ENCODE data around the gene TMEM178A. TPM values are rescaled to one million over a fixed set of nuclear protein-coding genes. Genes with fewer than 3 reads are reported as not detected.
A peak's percentile ranks its signal among the peaks of the same experiment; 100 is the strongest.

The TMEM178A gene
- total RNA-seq, 1 donor from 2014 or later: 6.6 TPM

DNA sequence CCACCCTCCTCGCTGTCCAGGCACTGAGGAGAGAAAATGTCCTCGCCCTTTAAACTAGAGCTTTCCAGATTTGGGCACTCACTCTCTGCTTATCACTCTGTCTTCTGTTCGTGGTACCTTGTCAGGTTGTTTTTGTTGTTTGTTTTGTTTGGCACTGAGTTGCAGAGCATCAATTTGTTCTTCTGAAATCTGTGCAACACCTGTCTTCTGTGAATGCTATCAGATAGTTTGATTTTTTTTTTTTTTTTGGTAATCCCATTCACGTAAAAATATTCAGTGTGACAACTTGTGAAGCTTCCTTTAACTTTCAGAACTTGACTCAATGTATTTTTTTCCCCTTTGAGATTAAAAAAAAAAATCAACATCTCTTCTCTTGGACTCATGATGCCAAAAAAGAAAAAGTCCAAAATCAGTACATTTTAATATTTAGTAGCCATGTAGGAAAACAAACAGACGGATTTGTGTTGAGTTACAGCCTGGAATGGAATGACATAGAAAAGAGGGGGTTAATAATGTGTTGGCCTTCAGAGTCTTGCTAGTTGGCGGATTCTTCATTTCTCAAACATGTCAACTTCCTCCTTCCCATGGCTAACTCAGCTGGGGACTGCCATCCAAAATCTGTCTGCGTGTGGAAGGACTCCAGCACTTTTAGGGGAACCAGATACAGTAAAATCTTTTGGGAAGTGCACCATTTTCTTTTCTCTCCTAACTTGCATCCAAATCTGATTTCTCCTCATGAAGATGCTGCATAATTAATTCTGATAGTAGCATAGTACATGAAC, 1.6 kb downstream of the TMEM178A start:
- DNase-seq (ENCODE audit: low spot score): no peak
- no peak for ATAC-seq
- intact Hi-C loops (cut with DNase I): no loop called here

DNA sequence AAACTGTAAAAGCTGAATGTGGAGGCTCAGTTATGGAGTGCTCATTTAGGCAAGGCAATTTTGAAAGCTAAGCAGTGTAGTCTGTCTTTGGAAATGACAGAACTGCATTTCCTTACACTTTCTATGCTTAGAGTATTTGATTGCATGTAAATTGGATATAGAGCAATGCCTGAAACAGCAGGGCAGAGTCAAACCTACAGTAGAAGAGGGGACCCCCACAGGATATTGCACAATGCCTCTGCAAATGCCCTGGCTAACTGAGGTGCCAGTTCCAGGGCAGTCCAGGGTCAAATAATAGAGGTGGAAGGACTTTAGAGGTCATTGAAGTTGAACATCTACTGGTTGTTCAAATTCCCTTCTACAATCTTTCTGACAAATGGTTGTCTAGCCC, 2.2 kb downstream of the TMEM178A start:
- DNase-seq (ENCODE audit: low spot score) (no peak), ATAC-seq (no peak)
- intact Hi-C loops (cut with DNase I): no loop called here

DNA sequence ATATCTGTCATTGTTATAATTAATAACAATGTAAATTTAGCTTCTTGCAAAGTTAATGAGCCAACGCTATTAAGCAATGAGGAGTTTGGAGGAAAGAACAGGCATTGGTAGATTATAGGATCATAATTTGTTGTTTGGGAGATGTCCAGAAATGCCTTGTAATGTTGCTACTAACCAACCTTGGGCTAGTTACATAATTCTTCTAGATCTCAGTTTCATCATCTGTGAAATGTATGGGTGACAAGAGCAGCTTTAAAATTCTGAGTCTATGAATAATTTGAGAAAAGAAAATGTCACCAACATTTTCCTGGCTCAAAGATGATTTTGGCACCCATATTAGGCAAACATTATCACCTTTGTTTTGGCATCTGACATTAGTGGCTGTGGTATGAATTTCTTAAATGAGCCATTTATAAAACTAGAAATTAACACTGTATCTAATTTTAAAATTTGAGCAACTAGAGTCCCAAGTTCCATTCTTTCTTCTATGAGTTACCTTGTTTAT, 2.9 kb downstream of the TMEM178A start:
- ATAC-seq (no peak), DNase-seq (ENCODE audit: low spot score) (no peak)
- intact Hi-C loops (cut with DNase I): no loop called here

DNA sequence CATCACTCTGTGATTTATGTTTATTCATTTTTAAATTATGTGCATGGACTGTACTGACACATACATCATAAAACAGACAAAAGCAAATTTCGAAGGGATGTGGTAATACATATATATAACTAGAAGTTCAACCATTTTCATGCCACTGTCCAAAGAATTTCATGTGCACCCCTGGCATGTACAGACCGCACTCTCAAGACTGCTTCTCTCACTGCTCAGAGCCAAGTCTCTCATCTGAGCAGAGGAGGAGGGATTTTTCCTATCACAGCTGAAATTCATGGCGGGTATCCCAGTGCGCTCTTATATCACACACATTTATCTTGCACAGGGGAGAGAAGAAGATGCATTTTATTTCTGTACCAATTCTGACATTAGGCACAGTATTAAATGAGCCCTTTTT, 5.9 kb downstream of the TMEM178A start:
- ATAC-seq (no peak), DNase-seq (ENCODE audit: low spot score) (no peak)
- intact Hi-C loops (cut with DNase I): no loop called here

DNA sequence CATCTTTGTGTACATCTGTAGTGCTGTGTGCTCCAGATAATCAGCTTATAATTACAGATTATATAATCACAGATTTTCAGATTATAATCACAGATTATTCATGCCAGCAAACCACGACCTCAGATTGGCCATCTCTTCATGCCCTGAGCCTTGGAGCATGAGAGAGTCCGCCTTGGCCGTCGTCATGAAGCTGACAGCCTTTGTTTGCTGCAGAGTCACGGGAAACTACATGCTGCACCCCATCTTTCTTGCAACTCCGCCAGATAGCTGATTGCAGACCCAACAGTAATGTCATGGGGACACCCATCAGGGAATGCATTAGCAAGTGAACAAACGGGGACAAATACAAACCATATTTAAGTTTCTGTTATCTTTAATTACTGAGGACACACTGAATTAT, 7.3 kb downstream of the TMEM178A start:
- DNase-seq (ENCODE audit: low spot score) (no peak), ATAC-seq (no peak)
- intact Hi-C loops (cut with DNase I): no loop called here

DNA sequence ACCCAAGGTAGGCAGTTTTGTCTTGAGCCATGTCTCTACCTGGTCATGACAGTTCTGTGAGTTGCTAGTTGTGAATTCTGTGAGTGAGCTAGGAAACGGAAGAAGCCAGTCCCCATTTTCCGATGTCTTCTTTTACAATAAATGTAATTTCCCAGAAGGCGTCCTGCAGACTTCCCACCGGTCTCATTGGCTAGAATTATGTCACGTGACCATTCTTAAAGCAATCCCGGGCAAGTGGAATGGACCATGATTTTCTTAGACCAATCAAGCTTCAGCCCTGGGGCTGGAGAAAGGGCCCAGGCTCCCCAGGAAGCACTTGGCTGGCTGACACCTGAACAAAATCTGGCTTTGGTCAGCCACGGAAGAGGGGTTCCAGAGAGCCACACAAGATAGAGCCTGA, 10.6 kb downstream of the TMEM178A start:
- intact Hi-C loops (cut with DNase I): no loop called here
- DNase-seq (ENCODE audit: low spot score): no peak
- no peak for ATAC-seq

DNA sequence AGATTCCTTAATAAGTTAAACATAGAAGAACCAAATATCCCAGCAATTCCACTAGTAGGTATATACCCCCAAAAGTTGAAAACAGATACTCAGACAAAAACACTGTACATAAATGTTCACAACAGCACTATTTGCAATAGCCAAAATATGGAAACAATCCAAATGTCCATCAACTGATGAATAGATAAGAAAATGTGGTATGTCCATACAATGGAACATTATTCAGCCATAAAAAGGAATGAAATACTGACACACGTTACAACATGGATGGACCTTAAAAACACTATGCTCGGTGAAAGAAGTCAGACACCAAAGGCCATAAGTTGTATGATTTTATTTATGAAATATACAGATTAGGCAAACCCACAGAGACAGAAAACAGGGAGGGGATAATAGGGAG, 12.5 kb downstream of the TMEM178A start:
- DNase-seq (ENCODE audit: low spot score) (no peak), ATAC-seq (no peak)
- intact Hi-C loops (cut with DNase I): no loop called here

DNA sequence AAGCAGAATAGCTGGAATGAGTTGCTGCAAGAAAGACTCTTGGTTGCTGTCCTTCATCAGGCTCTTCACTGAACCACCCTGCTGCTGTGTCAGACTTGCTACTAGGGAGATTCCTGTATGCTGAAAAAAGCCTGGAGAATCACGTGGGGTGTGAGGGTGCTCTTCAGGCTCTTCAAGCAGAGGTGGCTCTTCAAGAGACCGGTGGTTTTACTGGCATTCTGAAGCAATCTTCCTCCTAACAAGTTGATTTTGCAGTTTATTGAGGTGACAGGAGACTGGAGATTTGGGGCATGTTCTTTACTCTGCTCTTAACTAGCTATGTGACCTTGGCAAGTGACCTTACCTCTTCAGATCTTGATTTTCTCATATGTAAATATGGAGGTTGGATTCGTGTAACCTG, 14.1 kb downstream of the TMEM178A start:
- no peak for DNase-seq (ENCODE audit: low spot score)
- intact Hi-C loops (cut with DNase I): no loop called here
- ATAC-seq: no peak

DNA sequence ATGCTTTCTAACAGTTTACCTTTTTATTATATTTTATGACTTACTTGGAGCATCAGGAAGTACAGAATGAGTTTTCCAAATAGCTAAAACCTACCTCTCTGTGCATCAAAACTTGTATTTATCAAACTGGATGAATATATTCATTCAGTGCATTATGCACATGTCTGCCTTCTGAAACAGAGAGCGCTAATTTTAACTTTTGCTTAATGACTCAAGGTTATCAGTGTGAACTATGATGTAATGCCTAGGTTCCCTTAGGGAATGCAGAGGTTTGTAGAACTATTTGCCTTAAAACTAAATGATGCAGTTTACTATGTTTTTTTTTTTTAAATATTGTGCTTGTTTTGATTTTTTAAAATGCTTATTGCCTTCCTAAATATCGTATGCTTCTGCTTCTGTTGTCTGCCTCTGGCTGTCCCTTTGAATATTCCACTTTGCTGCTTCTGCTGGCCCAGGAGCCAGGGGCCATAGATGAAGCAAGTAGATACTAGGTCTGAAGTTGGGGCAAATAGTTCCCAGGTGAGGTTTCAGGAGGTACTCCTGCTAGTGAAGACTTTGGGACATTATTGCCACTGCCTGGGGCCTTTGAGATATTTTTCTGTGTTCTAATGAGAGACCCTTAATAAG, 16.5 kb downstream of the TMEM178A start:
- intact Hi-C loops (cut with DNase I): no loop called here
- no peak for DNase-seq (ENCODE audit: low spot score)
- ATAC-seq: no peak

DNA sequence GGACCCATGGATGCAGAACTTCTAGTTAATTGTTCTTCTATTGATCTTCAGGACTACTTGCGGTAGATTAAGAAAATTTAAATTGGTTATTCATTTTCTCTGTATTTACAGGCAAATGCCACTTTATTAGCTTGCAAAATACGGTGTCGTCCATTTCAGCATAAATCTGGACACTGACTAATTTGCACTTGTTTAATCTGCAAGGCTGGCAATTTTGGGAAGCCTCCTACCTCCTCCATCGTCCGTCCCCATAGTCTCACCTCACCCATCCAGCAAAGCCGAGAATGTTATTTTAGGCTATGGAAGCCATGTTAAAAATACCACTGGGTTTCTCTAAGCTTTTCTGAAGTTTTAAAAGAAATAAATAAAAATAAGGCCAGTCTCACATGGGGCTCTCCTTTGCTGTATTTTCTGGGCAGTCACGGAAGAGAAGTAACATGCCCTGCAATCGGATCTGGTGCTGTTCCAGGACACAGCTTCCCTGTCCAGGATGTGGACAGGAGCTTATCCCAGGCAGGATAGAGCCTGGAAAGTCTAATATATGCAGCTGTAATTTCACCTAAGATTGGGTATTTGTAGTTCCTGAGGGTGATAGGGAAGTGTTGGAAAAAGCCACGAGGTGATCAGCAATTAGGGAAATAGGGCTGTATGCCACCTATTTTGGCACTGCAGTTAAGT, 17.4 kb downstream of the TMEM178A start:
- DNase-seq (ENCODE audit: low spot score): no peak
- no peak for ATAC-seq
- intact Hi-C loops (cut with DNase I): no loop called here

DNA sequence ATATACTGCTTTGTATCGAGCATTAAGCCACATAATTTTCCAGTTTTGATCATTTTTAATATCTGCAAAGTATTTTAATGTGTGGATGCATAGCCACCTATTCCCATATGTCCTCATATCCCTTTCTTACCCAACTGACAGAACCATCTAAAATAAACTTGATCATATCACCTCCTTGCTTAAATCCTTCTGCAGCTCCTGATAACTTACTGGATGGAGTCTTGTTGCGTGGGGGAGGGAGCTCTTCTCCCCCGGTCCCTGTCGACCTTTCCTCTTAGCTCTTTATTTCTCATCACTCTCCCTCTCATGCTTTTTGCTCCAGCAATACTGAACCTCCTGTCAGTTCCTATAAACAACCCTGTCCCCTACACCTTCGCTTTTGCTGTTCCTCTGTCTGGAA, 18.7 kb downstream of the TMEM178A start:
- no peak for DNase-seq (ENCODE audit: low spot score)
- ATAC-seq: no peak
- intact Hi-C loops (cut with DNase I): no loop called here

DNA sequence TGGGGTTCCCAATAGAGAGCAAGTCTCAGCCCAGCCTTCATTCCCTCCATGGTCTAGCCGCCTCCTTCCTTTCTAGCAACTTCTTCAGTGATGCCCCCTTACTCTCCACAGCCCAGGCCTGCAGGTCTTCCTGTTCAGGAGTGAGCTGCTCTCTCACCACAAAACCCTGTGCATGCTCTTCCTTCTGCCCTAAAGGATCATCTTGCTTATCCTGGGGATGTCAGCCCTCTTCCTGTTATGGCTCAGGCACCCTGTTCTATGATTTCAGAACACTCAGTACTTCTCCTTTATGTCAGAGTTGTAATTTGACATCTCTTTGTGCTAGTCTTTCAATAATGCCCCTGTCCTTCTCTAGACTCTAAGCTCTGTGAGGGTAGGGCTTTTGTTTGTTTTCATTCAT, 19.4 kb downstream of the TMEM178A start:
- intact Hi-C loops (cut with DNase I): no loop called here
- ATAC-seq: no peak
- no peak for DNase-seq (ENCODE audit: low spot score)

DNA sequence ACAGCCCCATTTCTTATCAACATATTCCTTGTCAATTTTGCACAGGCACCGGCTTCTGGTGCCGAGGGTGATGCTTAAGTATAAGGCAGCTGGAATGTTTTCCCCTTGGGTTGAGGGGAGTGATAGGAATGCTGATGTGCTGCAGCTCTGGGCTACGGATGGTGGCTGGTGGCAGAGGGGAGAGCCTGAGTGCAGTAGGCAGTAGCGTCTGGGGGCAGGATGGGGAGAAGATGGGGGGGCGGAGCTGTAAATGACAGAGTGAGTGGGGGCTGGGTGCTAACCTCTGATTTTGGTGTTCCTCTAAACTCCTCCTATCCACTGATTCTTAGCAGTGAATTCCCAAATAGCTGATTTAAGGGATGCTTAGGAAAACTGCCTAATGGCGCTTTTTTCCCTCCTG, 20.7 kb downstream of the TMEM178A start:
- intact Hi-C loops (cut with DNase I): no loop called here

DNA sequence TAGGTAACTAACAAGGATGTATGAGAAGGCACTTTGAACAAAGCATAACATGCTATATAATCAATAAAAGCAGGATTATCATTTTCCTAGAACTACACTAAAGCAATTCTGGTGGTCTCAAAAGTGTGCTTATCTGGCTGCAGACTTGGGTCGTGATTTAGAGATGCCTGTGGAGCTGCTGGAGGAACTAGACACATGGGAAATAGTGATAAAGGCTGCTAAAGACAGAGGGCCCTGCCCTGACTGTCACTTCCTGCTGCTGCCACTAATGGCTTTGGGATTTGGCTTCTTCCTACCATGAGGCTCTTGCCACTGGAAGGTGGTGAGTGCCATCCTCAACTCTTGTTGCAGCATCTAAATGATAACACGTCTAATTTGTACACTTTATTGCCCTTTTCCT, 22.5 kb downstream of the TMEM178A start:
- intact Hi-C loops (cut with DNase I): no loop called here

More for the DNA sequence above, 20.7 kb downstream of the TMEM178A start:
- DNase-seq (ENCODE audit: low spot score): no peak
- no peak for ATAC-seq

DNA sequence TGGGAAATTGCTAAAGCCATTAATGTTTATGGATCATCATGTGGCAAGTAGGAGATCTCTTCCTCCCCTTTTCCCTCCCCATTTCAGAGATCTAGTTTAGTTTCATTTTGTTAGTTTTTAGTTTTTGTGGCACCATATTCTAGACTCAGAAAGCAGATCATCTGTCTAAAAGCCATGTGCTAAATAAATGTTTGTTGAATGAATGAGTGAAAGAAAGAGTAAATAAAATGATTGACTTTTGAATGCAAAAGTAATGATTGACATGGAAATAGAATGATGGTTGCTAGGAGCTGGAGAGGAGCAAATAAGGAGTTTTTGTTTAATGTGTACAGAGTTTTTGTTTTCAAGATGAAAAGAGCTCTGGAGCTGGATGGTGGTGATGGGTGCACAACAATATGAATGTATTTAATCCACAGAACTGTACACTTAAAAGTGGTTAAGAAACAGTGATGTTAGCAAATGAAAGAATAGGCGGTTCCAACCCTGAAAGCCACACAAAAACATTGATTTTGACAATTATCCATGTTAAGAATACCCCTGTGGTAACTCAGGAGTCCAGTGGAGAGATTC, 23.6 kb downstream of the TMEM178A start:
- DNase-seq (ENCODE audit: low spot score) (no peak), ATAC-seq (no peak)
- intact Hi-C loops (cut with DNase I): no loop called here

More for the DNA sequence above, 22.5 kb downstream of the TMEM178A start:
- DNase-seq (ENCODE audit: low spot score) (no peak), ATAC-seq (no peak)

DNA sequence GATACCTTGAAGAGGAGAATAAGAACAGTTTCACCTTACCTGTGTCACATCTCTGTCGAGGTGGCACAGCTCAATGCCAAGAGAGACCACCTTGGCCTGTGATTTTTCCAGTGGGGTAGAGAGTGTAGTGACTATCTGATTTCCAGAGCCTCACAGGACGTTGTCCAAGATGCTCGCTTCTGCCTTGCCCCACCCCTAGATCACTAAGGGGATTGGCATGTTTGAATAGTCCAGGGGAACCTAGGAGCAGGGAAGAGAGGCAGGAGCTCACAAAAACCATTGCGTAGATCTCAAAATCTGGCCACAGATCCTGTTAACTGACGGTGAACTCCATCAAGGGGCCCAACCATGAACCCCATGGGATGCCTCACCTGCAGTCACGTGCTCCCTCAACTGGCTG, 24.2 kb downstream of the TMEM178A start:
- ATAC-seq: no peak
- DNase-seq (ENCODE audit: low spot score): no peak
- intact Hi-C loops (cut with DNase I): no loop called here

DNA sequence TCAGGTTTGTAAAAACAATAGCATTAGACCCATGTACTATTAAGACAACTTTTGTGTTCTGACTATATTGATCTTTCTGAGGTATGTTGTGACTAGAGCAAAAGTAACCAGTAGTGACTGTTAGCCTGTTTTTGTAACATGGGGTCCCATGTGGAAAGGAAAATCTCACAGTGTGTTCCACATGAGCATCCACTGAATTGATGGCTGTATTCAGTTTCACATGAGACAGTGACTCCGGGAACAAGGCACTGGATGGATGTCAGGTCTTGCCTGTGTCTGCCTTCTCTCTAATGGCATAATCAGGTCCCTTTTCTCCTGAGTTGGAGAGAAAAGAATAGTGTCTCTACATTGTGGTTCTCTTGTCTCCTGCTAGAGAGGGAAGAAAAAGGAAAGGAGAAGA, 27.5 kb downstream of the TMEM178A start:
- ATAC-seq: no peak
- intact Hi-C loops (cut with DNase I): no loop called here
- DNase-seq (ENCODE audit: low spot score): no peak

DNA sequence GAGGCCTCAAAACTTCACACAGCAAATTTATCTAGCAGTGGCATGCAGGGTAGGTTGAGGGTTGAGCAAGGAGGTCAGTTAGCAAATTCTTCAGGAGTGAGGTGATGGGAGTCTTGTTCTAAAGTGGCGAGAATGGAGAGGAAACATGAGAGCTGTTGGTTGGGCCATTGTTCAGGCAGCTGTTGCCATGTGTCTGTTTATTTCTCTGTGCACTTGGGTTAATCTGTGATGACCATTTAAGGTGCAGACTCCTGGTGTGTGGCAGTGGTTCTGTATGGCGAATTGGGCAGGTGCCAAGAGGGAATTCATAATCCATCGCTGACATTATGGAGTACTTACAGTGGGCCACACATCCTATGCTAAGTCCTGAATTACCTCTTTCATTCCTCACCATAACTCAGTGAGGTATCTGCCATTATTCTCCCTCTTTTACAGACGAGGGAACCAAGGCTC, 30.4 kb downstream of the TMEM178A start:
- intact Hi-C loops (cut with DNase I): no loop called here
- DNase-seq (ENCODE audit: low spot score) (no peak), ATAC-seq (no peak)

DNA sequence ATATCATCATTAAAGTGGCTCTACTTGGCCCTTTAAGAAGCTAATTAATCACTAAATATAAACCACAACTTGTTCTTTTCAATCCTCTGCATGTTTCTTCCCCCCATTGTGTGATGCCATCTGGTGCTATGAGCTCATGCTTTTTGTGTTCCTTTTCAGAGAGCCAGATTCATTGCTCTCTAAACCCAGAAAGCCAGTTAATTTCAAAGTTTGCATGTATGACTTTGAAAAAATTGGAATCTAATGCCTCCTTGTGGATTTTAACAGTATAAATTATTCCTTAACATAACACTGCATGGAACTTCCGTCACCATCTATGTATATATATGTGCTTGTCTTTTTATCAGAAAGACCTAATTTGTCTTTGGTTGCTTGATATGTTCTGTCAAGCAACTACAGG, 31.1 kb downstream of the TMEM178A start:
- ATAC-seq (peak; percentile 26), DNase-seq (ENCODE audit: low spot score) (no peak)
- intact Hi-C loops (cut with DNase I): no loop called here

DNA sequence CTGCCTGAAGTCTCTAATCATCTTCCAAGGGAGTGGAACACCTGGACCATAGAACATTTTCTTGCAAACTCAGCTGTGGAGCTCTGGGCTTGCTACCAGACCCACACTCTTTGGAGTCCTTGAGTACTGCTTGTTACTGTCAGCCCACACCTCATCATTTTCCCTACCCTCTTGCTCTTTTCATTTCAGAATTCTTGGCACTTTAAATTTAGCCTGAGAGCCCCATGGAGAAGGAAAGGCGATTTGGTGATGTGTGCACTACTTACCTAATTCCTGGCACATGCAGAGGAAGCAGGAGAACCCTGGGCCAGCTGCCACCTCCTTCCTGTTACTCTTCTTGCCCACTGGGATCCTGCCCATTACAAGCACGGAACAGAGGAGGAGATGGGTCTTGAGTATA, 31.7 kb downstream of the TMEM178A start:
- no peak for DNase-seq (ENCODE audit: low spot score)
- ATAC-seq: no peak
- intact Hi-C loops (cut with DNase I): no loop called here

All from sciatic nerve (tissue), 2 donors.